ENCODE results near the gene PCGF3.
"Not testable (repeated sequence)": the region's sequence is repeated elsewhere in the genome, so short reads cannot be mapped to it uniquely, and the experiment has no call there.

PCGF3 gene

GRCh38 chr4:683247-683897, 22.3 kb upstream of the PCGF3 start:
- DNase-seq (ENCODE audit: low read depth in 2 of 2) = no peak

- no peak for DNase-seq (ENCODE audit: low read depth in 2 of 2)
Measured at GRCh38 chr4:683982-684622, 21.5 kb upstream of the PCGF3 start.

GRCh38 chr4:684623-685327, 20.9 kb upstream of the PCGF3 start:
- DNase-seq (ENCODE audit: low read depth in 2 of 2) = no peak

- DNase-seq (ENCODE audit: low read depth in 2 of 2) = no peak
Measured at GRCh38 chr4:685679-686412, 19.8 kb upstream of the PCGF3 start.

GRCh38 chr4:686413-687040, 19.1 kb upstream of the PCGF3 start:
- DNase-seq (ENCODE audit: low read depth in 2 of 2) = no peak

- DNase-seq (ENCODE audit: low read depth in 2 of 2) = no peak
Measured at GRCh38 chr4:687048-687970, 18.3 kb upstream of the PCGF3 start.

- no peak for DNase-seq (ENCODE audit: low read depth in 2 of 2)
Measured at GRCh38 chr4:687971-688853, 17.4 kb upstream of the PCGF3 start.

GRCh38 chr4:688854-689681, 16.6 kb upstream of the PCGF3 start, which contains the start of gene SLC49A3:
SLC49A3 (minus strand) TSS chr4:689151; CDS start chr4:689127, 24 bp downstream.
- DNase-seq (ENCODE audit: low read depth in 2 of 2) = no peak

GRCh38 chr4:689723-690122, 15.9 kb upstream of the PCGF3 start:
- DNase-seq (ENCODE audit: low read depth in 2 of 2) = no peak

GRCh38 chr4:692771-693554, 12.7 kb upstream of the PCGF3 start:
- no peak for DNase-seq (ENCODE audit: low read depth in 2 of 2)

- not testable (repeated sequence) for DNase-seq (ENCODE audit: low read depth in 2 of 2)
Measured at GRCh38 chr4:694341-694940, 11.2 kb upstream of the PCGF3 start.

- no peak for DNase-seq (ENCODE audit: low read depth in 2 of 2)
Measured at GRCh38 chr4:699816-700580, 5.6 kb upstream of the PCGF3 start.

GRCh38 chr4:700587-701264, 4.9 kb upstream of the PCGF3 start:
- DNase-seq (ENCODE audit: low read depth in 2 of 2) = no peak

- no peak for DNase-seq (ENCODE audit: low read depth in 2 of 2)
Measured at GRCh38 chr4:702618-703048, 3.0 kb upstream of the PCGF3 start.

GRCh38 chr4:703336-704197, 2.1 kb upstream of the PCGF3 start:
- DNase-seq (ENCODE audit: low read depth in 2 of 2) = no peak
